Neuronal stem cell (in vitro differentiated cells): Measurements from ENCODE around the gene TNFRSF18.

ENCODE experiments used
- DNase-seq: peaks from one replicate; pipeline ENCODE4 v3.0.0-alpha.2; 2013; ENCODE audit warnings: low spot score
- H2AFZ ChIP-seq: one replicate; pipeline ENCODE4 v1.6.1; 2013; ENCODE audit warnings: mild to moderate bottlenecking, low read length, inconsistent platforms
- H2AK5ac ChIP-seq: 2 replicates; pipeline ENCODE4 v1.6.1; 2013; ENCODE audit warnings: low read depth, mild to moderate bottlenecking, inconsistent platforms, low read length, moderate library complexity, mixed read lengths
- H2BK120ac ChIP-seq: 2 replicates; pipeline ENCODE4 v1.6.1; 2013; ENCODE audit warnings: low read depth, mild to moderate bottlenecking, inconsistent platforms, low read length, moderate library complexity, mixed read lengths
- H2BK12ac ChIP-seq: one replicate; pipeline ENCODE4 v1.6.1; 2013; ENCODE audit warnings: low read length, inconsistent platforms
- H2BK15ac ChIP-seq: 2 replicates; pipeline ENCODE4 v1.6.1; 2013; ENCODE audit warnings: mild to moderate bottlenecking, low read length, inconsistent platforms, mixed read lengths
- H2BK5ac ChIP-seq: one replicate; pipeline ENCODE4 v1.6.1; 2013; ENCODE audit warnings: inconsistent platforms, mild to moderate bottlenecking, low read length, moderate library complexity
- H3K14ac ChIP-seq: one replicate; pipeline ENCODE4 v1.6.1; 2013; ENCODE audit warnings: low read length, inconsistent platforms
- H3K18ac ChIP-seq: 2 replicates; pipeline ENCODE4 v1.6.1; 2013; ENCODE audit warnings: low read length, inconsistent platforms
- H3K23ac ChIP-seq: 2 replicates; pipeline ENCODE4 v1.6.1; 2013; ENCODE audit warnings: low read depth, mild to moderate bottlenecking, mixed read lengths, low read length, inconsistent platforms; ENCODE audit not compliant: poor library complexity
- H3K27ac ChIP-seq: replicated peaks from 3 replicates; pipeline ENCODE4 v1.5.1; 2013; ENCODE audit warnings: low read length, inconsistent platforms
- H3K27me3 ChIP-seq, 3 experiments: 2 replicates each; pipeline ENCODE4 v1.6.1; 2013; ENCODE audit warnings: low read length in 3 of 3, mild to moderate bottlenecking in 2 of 3, inconsistent platforms in 1 of 3, low read depth in 1 of 3, mixed read lengths in 1 of 3, moderate library complexity in 1 of 3; ENCODE audit not compliant: control insufficient read depth in 3 of 3, insufficient read depth in 3 of 3
- H3K36me3 ChIP-seq, 2 donors: replicated peaks in 1 of 2; 2 replicates each; pipeline ENCODE4 v1.6.1; 2013; ENCODE audit warnings: low read length in 2 of 2; ENCODE audit not compliant: control insufficient read depth in 2 of 2, insufficient read depth in 2 of 2
- H3K4ac ChIP-seq: 2 replicates; pipeline ENCODE4 v1.6.1; 2013; ENCODE audit warnings: inconsistent platforms, mild to moderate bottlenecking, low read length, moderate library complexity
- H3K4me1 ChIP-seq, 2 donors: 1 replicate in 1 of 2; 2 replicates in 1 of 2; pipeline ENCODE4 v1.6.1; 2013; ENCODE audit warnings: low read length in 2 of 2, low read depth in 1 of 2; ENCODE audit not compliant: control insufficient read depth in 2 of 2, insufficient read depth in 1 of 2
- H3K4me2 ChIP-seq: one replicate; pipeline ENCODE4 v1.6.1; 2013; ENCODE audit warnings: mild to moderate bottlenecking, low read length, inconsistent platforms; ENCODE audit not compliant: insufficient read depth, poor library complexity, severe bottlenecking
- H3K4me3 ChIP-seq, 2 donors: 2 replicates each; pipeline ENCODE4 v1.5.1; 2013; ENCODE audit warnings: low read length in 2 of 2, mild to moderate bottlenecking in 2 of 2, inconsistent platforms in 1 of 2, moderate library complexity in 1 of 2
- H3K79me1 ChIP-seq: one replicate; pipeline ENCODE4 v1.6.1; 2013; ENCODE audit warnings: low read depth, mild to moderate bottlenecking, inconsistent platforms, low read length, moderate library complexity
- H3K9ac ChIP-seq: one replicate; pipeline ENCODE4 v1.6.1; 2013; ENCODE audit warnings: mild to moderate bottlenecking, low read depth, low read length, inconsistent platforms; ENCODE audit not compliant: poor library complexity
- H3K9me3 ChIP-seq, 2 donors: replicated peaks in 1 of 2; 2 replicates each; pipeline versions ENCODE3 to v1.6.1; 2013; ENCODE audit warnings: low read length in 2 of 2, mild to moderate bottlenecking in 2 of 2, inconsistent platforms in 1 of 2, low read depth in 1 of 2, mixed read lengths in 1 of 2, moderate library complexity in 1 of 2; ENCODE audit not compliant: control insufficient read depth in 2 of 2, insufficient read depth in 1 of 2
- H4K8ac ChIP-seq: one replicate; pipeline ENCODE4 v1.6.1; 2013; ENCODE audit warnings: low read depth, mild to moderate bottlenecking, inconsistent platforms, low read length, moderate library complexity
- H4K91ac ChIP-seq: one replicate; pipeline ENCODE4 v1.6.1; 2013; ENCODE audit warnings: low read length, low read depth, mild to moderate bottlenecking, inconsistent platforms; ENCODE audit not compliant: poor library complexity
- WGBS, 2 donors: extraction: QIAGEN DNeasy Blood & Tissue Kit; methylation state at CpG; one replicate each; pipeline ENCODE4 v1.1.7; 2013; ENCODE audit warnings: missing lambda C conversion rate in 2 of 2, mixed read lengths in 1 of 2; ENCODE audit not compliant: insufficient read length in 2 of 2, insufficient replicate concordance in 1 of 2; ENCODE audit errors: extremely low coverage in 2 of 2; 5-methylcytosine and 5-hydroxymethylcytosine counted together

TNFRSF18 gene

GRCh38 chr1:1169429-1170214, 36.8 kb downstream of the TNFRSF18 start:
- Histone ChIP-seq H4K8ac (peak overlapping the region; percentile 65), H3K4me2 (no peak overlapping the region), H3K9ac (peak overlapping the region; percentile 44), H3K23ac (peak overlapping the region; percentile 73), H3K79me1 (no peaks in the 10 kb centered on the region), H4K91ac (no peak overlapping the region), H3K18ac (peak overlapping the region; percentile 92), H3K9me3 (no peaks in the 10 kb centered on the region), H3K4ac (peak overlapping the region; percentile 84), H2AK5ac (peak overlapping the region; percentile 99), H2BK120ac (peak overlapping the region; percentile 87), H3K27ac (no peak overlapping the region), H3K36me3 (no peaks in the 10 kb centered on the region), H2BK15ac (peak overlapping the region; percentile 98), H3K4me3 (no peak overlapping the region), H2AFZ (peak overlapping the region; percentile 49), H3K14ac (peak overlapping the region; percentile 98), H2BK12ac (peak overlapping the region; percentile 90), H3K4me1 (peaks cover 20 to 37% of the 10 kb centered on the region in 2 donors), H3K27me3 (peaks cover 0 to 33% (median 8%) of the 10 kb centered on the region in 3 experiments), H2BK5ac (peak overlapping the region; percentile 39)
- no peak for DNase-seq
- WGBS, 2 donors = no CpG with 5 or more reads among the region's 32 CpGs

- Histone ChIP-seq H3K4me1 (peaks cover 15 to 33% of the 10 kb centered on the region in 2 donors), H3K23ac (peak overlapping the region; percentile 31), H3K36me3 (no peaks in the 10 kb centered on the region), H3K79me1 (no peaks in the 10 kb centered on the region), H2AFZ (no peak overlapping the region), H2BK5ac (peak overlapping the region; percentile 39), H4K8ac (no peak overlapping the region), H2BK120ac (no peak overlapping the region), H3K4me3 (no peak overlapping the region), H2BK12ac (no peak overlapping the region), H3K14ac (no peak overlapping the region), H3K18ac (peak overlapping the region; percentile 64), H3K4ac (no peak overlapping the region), H2AK5ac (peak overlapping the region; percentile 99), H4K91ac (no peak overlapping the region), H3K9ac (no peak overlapping the region), H3K4me2 (no peak overlapping the region), H3K27ac (no peak overlapping the region), H3K27me3 (peaks cover 0 to 30% (median 10%) of the 10 kb centered on the region in 3 experiments), H2BK15ac (peak overlapping the region; percentile 98), H3K9me3 (no peaks in the 10 kb centered on the region)
- DNase-seq = no peak
- no CpG with 5 or more reads among the region's 37 CpGs for WGBS, 2 donors
These were observed 37.7 kb downstream of the TNFRSF18 start for GRCh38 chr1:1168451-1169411.

GRCh38 chr1:1167841-1168450, 38.4 kb downstream of the TNFRSF18 start:
- H3K4me2 ChIP-seq = no peak overlapping the region
- no peak overlapping the region for H4K8ac ChIP-seq
- H3K4ac ChIP-seq = peak overlapping the region; percentile 6
- H3K4me3 ChIP-seq = no peak overlapping the region
- peaks cover 0 to 22% (median 14%) of the 10 kb centered on the region in 3 experiments for H3K27me3 ChIP-seq
- DNase-seq = no peak
- no peaks in the 10 kb centered on the region for H3K36me3 ChIP-seq
- no peaks in the 10 kb centered on the region for H3K9me3 ChIP-seq
- no peak overlapping the region for H3K9ac ChIP-seq
- H3K18ac ChIP-seq = peak overlapping the region; percentile 71
- no peak overlapping the region for H2AFZ ChIP-seq
- H3K14ac ChIP-seq = no peak overlapping the region
- H3K27ac ChIP-seq = no peak overlapping the region
- H3K4me1 ChIP-seq = peaks cover 10 to 27% of the 10 kb centered on the region in 2 donors
- H2AK5ac ChIP-seq = peak overlapping the region; percentile 94
- no CpG with 5 or more reads among the region's 36 CpGs for WGBS, 2 donors
- H2BK15ac ChIP-seq = peak overlapping the region; percentile 96
- peak overlapping the region; percentile 75 for H2BK5ac ChIP-seq
- H2BK120ac ChIP-seq = peak overlapping the region; percentile 56
- no peaks in the 10 kb centered on the region for H3K79me1 ChIP-seq
- H4K91ac ChIP-seq = no peak overlapping the region
- no peak overlapping the region for H3K23ac ChIP-seq
- H2BK12ac ChIP-seq = peak overlapping the region; percentile 90
